NB4 (cell line): ENCODE measurements around the gene HDGF.

Experiments
- MYC ChIP-seq: IDR thresholded peaks from 2 replicates; pipeline ENCODE4 v1.6.1; 2011; ENCODE audit warnings: low read depth, low read length
- POLR2A ChIP-seq: IDR thresholded peaks from 2 replicates; pipeline ENCODE4 v1.6.1; 2011; ENCODE audit warnings: mild to moderate bottlenecking; ENCODE audit not compliant: insufficient read length; ENCODE audit errors: extremely low read depth
- TF ChIP-seq, protein P1 (sequence below): IDR thresholded peaks from one replicate; pipeline ENCODE4 v1.5.1; 2012; ENCODE audit warnings: low read depth, low read length
- TF ChIP-seq, protein P2 (sequence below): IDR thresholded peaks from 2 replicates; pipeline ENCODE4 v1.6.1; 2011; ENCODE audit warnings: low read depth, low read length

DNA sequence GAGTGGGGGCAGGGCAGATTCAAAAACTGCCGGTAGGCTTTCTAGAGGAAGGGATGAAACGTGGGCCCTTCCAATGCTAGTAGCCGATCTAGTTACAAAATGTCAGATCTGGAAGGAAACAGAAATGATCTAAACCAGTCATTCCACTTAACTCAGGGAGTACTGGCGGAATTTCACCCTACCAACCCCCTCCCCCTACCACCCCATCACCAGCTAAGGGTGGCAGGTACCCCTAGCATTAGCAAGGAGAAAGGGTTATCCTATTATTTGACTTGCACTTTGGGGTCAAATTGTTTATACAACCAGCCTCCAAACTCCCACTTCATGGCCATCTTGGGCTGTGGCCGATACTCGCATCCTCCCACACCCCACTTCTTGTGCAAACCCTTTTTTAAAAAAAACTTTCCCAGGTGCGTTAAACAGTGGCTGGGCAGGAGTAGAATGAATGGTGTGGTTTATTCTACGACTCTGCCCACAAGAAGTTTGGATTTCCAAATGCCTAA lies 9.9 kb downstream of the HDGF start:
- TF ChIP-seq, protein P1, sequence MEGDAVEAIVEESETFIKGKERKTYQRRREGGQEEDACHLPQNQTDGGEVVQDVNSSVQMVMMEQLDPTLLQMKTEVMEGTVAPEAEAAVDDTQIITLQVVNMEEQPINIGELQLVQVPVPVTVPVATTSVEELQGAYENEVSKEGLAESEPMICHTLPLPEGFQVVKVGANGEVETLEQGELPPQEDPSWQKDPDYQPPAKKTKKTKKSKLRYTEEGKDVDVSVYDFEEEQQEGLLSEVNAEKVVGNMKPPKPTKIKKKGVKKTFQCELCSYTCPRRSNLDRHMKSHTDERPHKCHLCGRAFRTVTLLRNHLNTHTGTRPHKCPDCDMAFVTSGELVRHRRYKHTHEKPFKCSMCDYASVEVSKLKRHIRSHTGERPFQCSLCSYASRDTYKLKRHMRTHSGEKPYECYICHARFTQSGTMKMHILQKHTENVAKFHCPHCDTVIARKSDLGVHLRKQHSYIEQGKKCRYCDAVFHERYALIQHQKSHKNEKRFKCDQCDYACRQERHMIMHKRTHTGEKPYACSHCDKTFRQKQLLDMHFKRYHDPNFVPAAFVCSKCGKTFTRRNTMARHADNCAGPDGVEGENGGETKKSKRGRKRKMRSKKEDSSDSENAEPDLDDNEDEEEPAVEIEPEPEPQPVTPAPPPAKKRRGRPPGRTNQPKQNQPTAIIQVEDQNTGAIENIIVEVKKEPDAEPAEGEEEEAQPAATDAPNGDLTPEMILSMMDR: no peak
- TF ChIP-seq POLR2A (no peak), MYC (no peak)
- TF ChIP-seq, protein P2, sequence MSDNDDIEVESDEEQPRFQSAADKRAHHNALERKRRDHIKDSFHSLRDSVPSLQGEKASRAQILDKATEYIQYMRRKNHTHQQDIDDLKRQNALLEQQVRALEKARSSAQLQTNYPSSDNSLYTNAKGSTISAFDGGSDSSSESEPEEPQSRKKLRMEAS: no peak
